ENCODE measurements around the gene RASAL3. TPM values are rescaled to one million over a fixed set of nuclear protein-coding genes. Genes with fewer than 3 reads are reported as not detected.
A peak's percentile ranks its signal among the peaks of the same experiment; 100 is the strongest.

RASAL3 gene
- 4.0 and 27.1 TPM in 2 replicates for total RNA-seq (2014; rRNA removed; shearing (Covaris generic); ENCODE audit: low replicate concordance)

DNA sequence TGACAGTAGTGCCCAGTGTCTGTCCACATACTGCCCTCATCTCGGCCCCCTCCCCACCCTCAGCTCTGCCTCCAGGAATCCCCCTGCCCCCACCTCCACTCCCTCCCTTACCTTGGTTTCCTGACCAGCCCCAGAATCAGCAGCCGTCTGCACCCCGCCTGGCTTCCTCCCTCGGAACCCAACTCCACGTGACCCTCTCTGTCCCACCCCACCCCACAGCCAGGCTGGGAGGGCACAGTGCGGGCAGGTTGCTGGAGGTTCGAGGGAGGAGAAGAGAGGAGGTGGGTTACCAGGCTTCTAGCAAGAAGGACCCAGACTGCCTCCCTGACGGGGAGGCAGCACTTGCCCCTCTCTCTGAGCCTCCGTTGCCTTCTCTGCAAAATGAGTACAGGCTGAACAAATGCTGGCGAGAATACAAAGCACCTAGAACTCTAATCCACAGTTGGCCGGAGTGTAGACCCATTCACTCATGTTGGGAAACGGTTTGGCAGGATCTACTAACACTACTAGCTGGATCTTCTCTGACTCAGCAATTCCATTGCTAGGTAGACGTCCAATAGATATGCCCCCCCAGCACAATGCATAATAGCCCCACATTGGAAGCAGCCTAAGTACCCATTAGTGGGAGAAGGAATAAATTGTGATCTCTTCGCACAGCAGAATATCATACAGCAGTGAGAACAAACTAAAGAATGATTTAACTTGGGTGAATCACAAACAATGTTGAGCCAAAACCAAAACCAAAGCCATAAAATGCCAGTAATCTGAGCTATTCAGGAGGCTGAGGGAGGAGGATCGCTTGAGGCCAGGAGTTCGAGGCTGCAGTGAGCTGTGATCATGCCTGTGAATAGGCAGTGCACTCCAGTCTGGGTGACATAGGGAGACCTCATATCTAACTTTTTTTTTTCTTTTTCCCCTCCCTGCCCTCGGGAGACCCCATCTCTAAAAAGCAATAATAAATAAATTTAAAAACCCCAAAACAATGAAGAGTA, at the start of gene RASAL3:
TSS of gene RASAL3 (minus strand) at position 151 of the 992 bp plus-strand sequence. CDS start 186 bp downstream, outside the sequence.
- DNase-seq, result peak; percentile 64
- no peaks in the 10 kb centered on the region for H3K79me2 ChIP-seq (ENCODE audit: low read length)
- H3K4me1 ChIP-seq (ENCODE audit: low read length), result peaks cover 8% of the 10 kb centered on the region
- no peaks in the 10 kb centered on the region for H3K9me2 ChIP-seq (replicated peaks; ENCODE audit: insufficient read depth, low read length)
- no peaks in the 10 kb centered on the region for H3K27me3 ChIP-seq (ENCODE audit: low read length)
- H2AFZ ChIP-seq (ENCODE audit: low read length), result peak within 1 kb of the TSS; percentile 72
- no peaks in the 10 kb centered on the region for H3K36me3 ChIP-seq (ENCODE audit: insufficient read depth, low read length)
- peak within 1 kb of the TSS; percentile 66 for H3K4me3 ChIP-seq (ENCODE audit: low read length)
- H3K4me2 ChIP-seq (ENCODE audit: low read depth, low read length, poor library complexity, severe bottlenecking), result peak within 1 kb of the TSS; percentile 66
- no peaks in the 10 kb centered on the region for H4K20me1 ChIP-seq (ENCODE audit: insufficient read depth, low read depth, low read length)
- H3K9ac ChIP-seq (ENCODE audit: low read length), result peak within 1 kb of the TSS; percentile 87
- no peaks in the 10 kb centered on the region for H3K9me3 ChIP-seq (ENCODE audit: low read length)
- peak within 1 kb of the TSS; percentile 7; the same call in 1 of the 2 replicates for H3K27ac ChIP-seq (ENCODE audit: low read length)

- peaks cover 4% of the 10 kb centered on the region; the same call in 1 of the 2 replicates for H3K9me3 ChIP-seq (ENCODE audit: low read length)
- H3K36me3 ChIP-seq (ENCODE audit: insufficient read depth, low read length), result no peaks in the 10 kb centered on the region
- no peaks in the 10 kb centered on the region for H3K4me1 ChIP-seq (ENCODE audit: low read length)
- H2AFZ ChIP-seq (ENCODE audit: low read length), result no peak overlapping the region
- H3K9me2 ChIP-seq (replicated peaks; ENCODE audit: insufficient read depth, low read length), result no peaks in the 10 kb centered on the region
- no peak overlapping the region for H3K4me2 ChIP-seq (ENCODE audit: low read depth, low read length, poor library complexity, severe bottlenecking)
- H3K27me3 ChIP-seq (ENCODE audit: low read length), result no peaks in the 10 kb centered on the region
- no peak overlapping the region for H3K27ac ChIP-seq (ENCODE audit: low read length)
- H3K4me3 ChIP-seq (ENCODE audit: low read length), result no peak overlapping the region
- DNase-seq, result no peak
- H3K79me2 ChIP-seq (ENCODE audit: low read length), result no peaks in the 10 kb centered on the region
- no peaks in the 10 kb centered on the region for H4K20me1 ChIP-seq (ENCODE audit: insufficient read depth, low read depth, low read length)
- no peak overlapping the region for H3K9ac ChIP-seq (ENCODE audit: low read length)
These were observed 47.5 kb upstream of the RASAL3 start for GRCh38 chr19:15511671-15512424.

- no peaks in the 10 kb centered on the region for H3K9me3 ChIP-seq (ENCODE audit: low read length)
- H2AFZ ChIP-seq (ENCODE audit: low read length), result no peak within 1 kb of the TSS
- no peaks in the 10 kb centered on the region for H3K9me2 ChIP-seq (replicated peaks; ENCODE audit: insufficient read depth, low read length)
- no peak within 1 kb of the TSS for H3K4me2 ChIP-seq (ENCODE audit: low read depth, low read length, poor library complexity, severe bottlenecking)
- H3K4me1 ChIP-seq (ENCODE audit: low read length), result no peaks in the 10 kb centered on the region
- no peak for DNase-seq
- no peaks in the 10 kb centered on the region for H3K36me3 ChIP-seq (ENCODE audit: insufficient read depth, low read length)
- no peaks in the 10 kb centered on the region for H3K27me3 ChIP-seq (ENCODE audit: low read length)
- no peak within 1 kb of the TSS for H3K9ac ChIP-seq (ENCODE audit: low read length)
- no peak within 1 kb of the TSS for H3K4me3 ChIP-seq (ENCODE audit: low read length)
- no peaks in the 10 kb centered on the region for H4K20me1 ChIP-seq (ENCODE audit: insufficient read depth, low read depth, low read length)
- no peaks in the 10 kb centered on the region for H3K79me2 ChIP-seq (ENCODE audit: low read length)
- H3K27ac ChIP-seq (ENCODE audit: low read length), result no peak within 1 kb of the TSS
These were observed 43.8 kb upstream of the RASAL3 start, which contains the start of gene CYP4F22 for GRCh38 chr19:15508035-15508710. Gene CYP4F22, plus strand, starts transcription at chr19:15508525. Its CDS starts 16,812 bp downstream, at chr19:15525337.

DNA sequence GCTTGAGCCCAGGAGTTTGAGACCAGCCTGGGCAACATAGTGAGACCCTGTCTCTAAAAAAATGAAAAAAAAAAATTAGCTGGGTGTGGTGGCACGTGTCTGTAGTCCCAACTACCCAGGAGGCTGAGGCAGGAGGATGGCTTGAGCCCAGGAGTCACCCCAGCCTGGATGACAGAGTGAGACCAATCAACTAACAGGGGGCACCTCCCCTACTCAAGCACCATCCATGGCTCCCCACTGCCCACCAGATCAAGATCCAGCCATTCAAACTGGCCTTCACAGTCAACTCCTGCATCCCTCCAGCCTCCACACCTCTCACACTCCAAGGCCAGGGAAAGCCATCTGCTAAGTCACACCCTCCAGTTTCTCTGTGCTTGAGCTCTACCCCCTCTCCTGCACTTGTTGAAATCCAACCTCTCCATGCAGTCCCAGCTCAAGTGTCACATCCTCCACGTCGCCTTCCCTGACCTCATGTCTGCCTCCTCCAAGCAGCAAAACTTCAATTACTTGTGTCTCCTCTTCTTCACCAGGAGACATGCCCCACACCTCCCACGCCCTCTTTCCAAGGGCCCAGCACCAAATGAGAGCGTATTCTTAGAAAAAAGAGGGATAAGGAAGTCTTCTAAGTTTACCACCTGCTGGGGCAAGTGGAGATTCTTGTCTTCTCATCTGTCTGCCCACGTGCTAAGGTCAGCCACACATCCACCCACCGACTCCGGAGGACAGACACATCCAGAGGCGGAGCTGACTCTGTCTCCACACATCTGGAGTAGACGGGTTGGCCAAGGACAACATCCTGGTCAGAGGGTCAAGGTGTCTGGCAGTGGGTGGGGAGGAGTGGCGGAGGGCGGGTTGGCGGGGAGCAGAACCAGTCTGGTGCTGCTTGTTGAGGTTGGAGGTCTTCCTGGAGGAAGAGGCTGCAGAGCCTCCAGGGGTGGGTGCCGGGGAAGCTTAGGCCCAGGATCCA, 43.0 kb upstream of the RASAL3 start:
- no peak overlapping the region for H3K9ac ChIP-seq (ENCODE audit: low read length)
- no peak overlapping the region for H2AFZ ChIP-seq (ENCODE audit: low read length)
- H3K9me3 ChIP-seq (ENCODE audit: low read length), result no peaks in the 10 kb centered on the region
- H3K27me3 ChIP-seq (ENCODE audit: low read length), result no peaks in the 10 kb centered on the region
- no peak overlapping the region for H3K4me3 ChIP-seq (ENCODE audit: low read length)
- no peaks in the 10 kb centered on the region for H4K20me1 ChIP-seq (ENCODE audit: insufficient read depth, low read depth, low read length)
- H3K9me2 ChIP-seq (replicated peaks; ENCODE audit: insufficient read depth, low read length), result no peaks in the 10 kb centered on the region
- H3K27ac ChIP-seq (ENCODE audit: low read length), result no peak overlapping the region
- no peaks in the 10 kb centered on the region for H3K79me2 ChIP-seq (ENCODE audit: low read length)
- H3K36me3 ChIP-seq (ENCODE audit: insufficient read depth, low read length), result no peaks in the 10 kb centered on the region
- H3K4me2 ChIP-seq (ENCODE audit: low read depth, low read length, poor library complexity, severe bottlenecking), result no peak overlapping the region
- no peak for DNase-seq
- H3K4me1 ChIP-seq (ENCODE audit: low read length), result no peaks in the 10 kb centered on the region

- Histone ChIP-seq H3K9me2 (replicated peaks; ENCODE audit: insufficient read depth, low read length) (no peaks in the 10 kb centered on the region), H3K4me3 (ENCODE audit: low read length) (no peak overlapping the region), H3K4me2 (ENCODE audit: low read depth, low read length, poor library complexity, severe bottlenecking) (no peak overlapping the region), H3K9me3 (ENCODE audit: low read length) (no peaks in the 10 kb centered on the region), H3K36me3 (ENCODE audit: insufficient read depth, low read length) (no peaks in the 10 kb centered on the region), H4K20me1 (ENCODE audit: insufficient read depth, low read depth, low read length) (no peaks in the 10 kb centered on the region), H2AFZ (ENCODE audit: low read length) (no peak overlapping the region), H3K27ac (ENCODE audit: low read length) (no peak overlapping the region), H3K9ac (ENCODE audit: low read length) (no peak overlapping the region), H3K27me3 (ENCODE audit: low read length) (no peaks in the 10 kb centered on the region), H3K4me1 (ENCODE audit: low read length) (no peaks in the 10 kb centered on the region), H3K79me2 (ENCODE audit: low read length) (no peaks in the 10 kb centered on the region)
- no peak for DNase-seq
These were observed 41.8 kb upstream of the RASAL3 start for GRCh38 chr19:15506074-15506571.

GRCh38 chr19:15502264-15502663, 37.9 kb upstream of the RASAL3 start:
- Histone ChIP-seq H2AFZ (ENCODE audit: low read length) (no peak overlapping the region), H4K20me1 (ENCODE audit: insufficient read depth, low read depth, low read length) (no peaks in the 10 kb centered on the region), H3K79me2 (ENCODE audit: low read length) (no peaks in the 10 kb centered on the region), H3K27me3 (ENCODE audit: low read length) (no peaks in the 10 kb centered on the region), H3K36me3 (ENCODE audit: insufficient read depth, low read length) (no peaks in the 10 kb centered on the region), H3K4me2 (ENCODE audit: low read depth, low read length, poor library complexity, severe bottlenecking) (no peak overlapping the region), H3K9ac (ENCODE audit: low read length) (no peak overlapping the region), H3K4me3 (ENCODE audit: low read length) (no peak overlapping the region), H3K27ac (ENCODE audit: low read length) (no peak overlapping the region), H3K4me1 (ENCODE audit: low read length) (no peaks in the 10 kb centered on the region), H3K9me3 (ENCODE audit: low read length) (no peaks in the 10 kb centered on the region), H3K9me2 (replicated peaks; ENCODE audit: insufficient read depth, low read length) (no peaks in the 10 kb centered on the region)
- DNase-seq, result no peak

GRCh38 chr19:15501596-15501995, 37.3 kb upstream of the RASAL3 start:
- H3K4me3 ChIP-seq (ENCODE audit: low read length), result no peak overlapping the region
- no peak overlapping the region for H2AFZ ChIP-seq (ENCODE audit: low read length)
- H3K9ac ChIP-seq (ENCODE audit: low read length), result no peak overlapping the region
- DNase-seq, result no peak
- no peaks in the 10 kb centered on the region for H3K79me2 ChIP-seq (ENCODE audit: low read length)
- H3K27me3 ChIP-seq (ENCODE audit: low read length), result no peaks in the 10 kb centered on the region
- no peaks in the 10 kb centered on the region for H3K9me3 ChIP-seq (ENCODE audit: low read length)
- H3K4me1 ChIP-seq (ENCODE audit: low read length), result no peaks in the 10 kb centered on the region
- H3K27ac ChIP-seq (ENCODE audit: low read length), result no peak overlapping the region
- H3K9me2 ChIP-seq (replicated peaks; ENCODE audit: insufficient read depth, low read length), result no peaks in the 10 kb centered on the region
- H3K36me3 ChIP-seq (ENCODE audit: insufficient read depth, low read length), result no peaks in the 10 kb centered on the region
- H3K4me2 ChIP-seq (ENCODE audit: low read depth, low read length, poor library complexity, severe bottlenecking), result no peak overlapping the region
- no peaks in the 10 kb centered on the region for H4K20me1 ChIP-seq (ENCODE audit: insufficient read depth, low read depth, low read length)

Measured in Karpas-422 (cell line).